ENCODE data around the gene CNBP. TPM values are rescaled to one million over a fixed set of nuclear protein-coding genes. Genes with fewer than 3 reads are reported as not detected.
"Not testable (repeated sequence)": the region's sequence is repeated elsewhere in the genome, so short reads cannot be mapped to it uniquely, and the experiment has no call there.

Gene CNBP
- total and polyA plus RNA-seq, 2 of the 4 experiments (the other 2 are of a cell fraction) = 217 to 223 TPM

DNA sequence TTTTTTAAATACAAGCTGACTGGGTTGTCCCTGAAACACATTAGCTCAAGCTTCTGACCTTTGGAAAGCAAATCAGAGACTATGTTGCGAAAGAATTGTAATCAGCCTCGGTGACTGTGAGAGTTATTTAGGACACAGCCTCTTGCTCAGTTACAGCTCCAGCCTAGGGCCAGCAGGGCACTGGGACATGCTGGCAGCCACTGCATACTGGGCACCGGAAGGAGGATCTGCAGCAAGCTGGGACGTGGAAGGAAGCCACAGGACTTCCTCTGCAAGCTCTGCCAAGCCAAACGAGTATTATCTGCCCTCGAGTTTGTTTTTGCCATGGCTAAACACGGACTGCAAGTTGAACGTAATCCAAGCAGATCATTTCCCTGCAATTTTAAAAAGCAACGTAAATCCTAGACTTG is 41.3 kb upstream of the CNBP start:
- intact Hi-C loops (cut with micrococcal nuclease) = loop anchor here (5.0 kb wide), 1 partner anchor 43 kb away; the partner anchor contains the start of gene CNBP
- Histone ChIP-seq H3K18ac (ENCODE audit: low read depth, low read length) (peak overlapping the region; percentile 60; the same call in 1 of the 2 replicates), H2BK20ac (ENCODE audit: low read depth, low read length) (peak overlapping the region; percentile 30), H3K4me3 (ENCODE audit: insufficient read depth, low read depth, low read length) (peak overlapping the region; percentile 2; the same call in 1 of the 2 replicates), H4K5ac (ENCODE audit: low read depth, low read length) (peak overlapping the region; percentile 41), H2AFZ (replicated peaks; ENCODE audit: low read length, poor library complexity) (peak overlapping the region; percentile 91), H2AK5ac (ENCODE audit: low read depth, low read length) (no peak overlapping the region), H3K9ac (ENCODE audit: low read depth, low read length) (peak overlapping the region; percentile 12), H2BK15ac (ENCODE audit: low read depth, low read length) (peak overlapping the region; percentile 16; the same call in 2 of the 3 replicates), H3K36me3 (ENCODE audit: control insufficient read depth, insufficient read depth, low read length) (no peaks in the 10 kb centered on the region), H3K56ac (ENCODE audit: extremely low read depth, insufficient read depth, low read length) (peak overlapping the region; percentile 14; the same call in 1 of the 2 replicates), H4K8ac (ENCODE audit: low read depth in 2 of 2, low read length in 2 of 2) (peak overlapping the region; percentile 5 to 89; a peak in 3 of 4 replicates), H3K4me2 (ENCODE audit: low read depth, low read length) (peak overlapping the region; percentile 33), H3K9me1 (ENCODE audit: insufficient read depth, low read length) (peaks cover 22% of the 10 kb centered on the region), H3K4ac (ENCODE audit: low read depth, low read length) (peak overlapping the region; percentile 65), H3K9me3 (ENCODE audit: control insufficient read depth, insufficient read depth, low read length) (no peaks in the 10 kb centered on the region), H4K20me1 (ENCODE audit: insufficient read depth, low read length) (no peaks in the 10 kb centered on the region), H3K27me3 (ENCODE audit: control insufficient read depth, insufficient read depth, low read length) (no peaks in the 10 kb centered on the region), H2BK120ac (ENCODE audit: low read depth, low read length) (peak overlapping the region; percentile 75), H3K27ac (ENCODE audit: insufficient read depth, low read length) (peak overlapping the region; percentile 39), H2AK9ac (replicated peaks; ENCODE audit: low read depth, low read length, poor library complexity) (peak overlapping the region; percentile 49), H3K4me1 (ENCODE audit: control insufficient read depth, insufficient read depth, low read length) (peaks cover 17% of the 10 kb centered on the region), H3K79me1 (ENCODE audit: low read depth in 1 of 2, low read length in 2 of 2) (peaks cover 0 to 7% of the 10 kb centered on the region in 2 experiments; a peak in 2 of 4 replicates), H4K91ac (ENCODE audit: insufficient read depth, low read depth, low read length) (peak overlapping the region; percentile 87), H2BK5ac (ENCODE audit: low read depth, low read length, poor library complexity, severe bottlenecking) (peak overlapping the region; percentile 69), H3K14ac (replicated peaks; ENCODE audit: low read depth, low read length) (peak overlapping the region; percentile 35), H3K23ac (ENCODE audit: low read depth, low read length) (peak overlapping the region; percentile 11)
- peak; percentile 68 for ATAC-seq (ENCODE audit: low read depth)
- ChIA-PET CTCF (interaction anchor here (0.9 to 1.3 kb wide), 3 partner anchors 21 to 62 kb away, joined by 3 to 4 read pairs (median 4); no protein-coding TSS in a partner anchor), POLR2A (ENCODE audit: unreplicated experiment) (interaction anchor here (0.5 to 0.6 kb wide), 4 partner anchors 8 to 288 kb away, joined by 3 to 9 read pairs (median 4); no protein-coding TSS in a partner anchor)
- in situ Hi-C loops (cut with MboI; ENCODE audit: low sequenced_read_pairs) = no loop called here
- no peak for TF ChIP-seq NFE2L2 (IDR thresholded peaks at IDR 0.05; ENCODE audit: low read depth, low read length)
- peak; percentile 97 for TF ChIP-seq CEBPB (IDR thresholded peaks at IDR 0.05; ENCODE audit: low read depth, low read length)
- DNase-seq = peak; percentile 69
- WGBS, 2 experiments (ENCODE audit: extremely low coverage in 2 of 2, insufficient read length in 1 of 2) = 13% methylated on average over 5 of the region's 9 CpGs; no CpG with 5 or more reads in 1 of the 2 experiments
- BruUV-seq (replicated peaks) = no TSS peak
- dilution Hi-C loops (cut with HindIII; ENCODE audit: low sequenced_read_pairs, unreplicated experiment) = no loop called here

DNA sequence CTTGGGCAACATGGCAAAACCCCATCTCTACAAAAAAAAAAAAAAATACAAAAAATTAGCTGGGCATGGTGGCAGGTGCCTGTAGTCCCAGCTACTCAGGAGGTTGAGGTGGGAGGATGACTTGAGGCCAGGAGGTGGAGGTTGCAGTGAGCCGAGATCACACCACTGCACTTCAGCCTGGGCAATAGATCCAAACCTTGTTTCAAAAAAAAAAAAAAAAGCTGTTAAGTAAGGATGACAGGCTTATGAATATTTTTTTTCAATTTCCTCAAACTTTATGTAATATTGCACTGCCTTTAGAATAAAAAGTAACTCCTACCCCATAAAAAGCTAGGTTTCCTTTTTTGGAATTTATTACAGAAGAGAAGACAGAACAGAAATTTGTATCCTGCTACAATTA is 40.7 kb upstream of the CNBP start:
- H3K14ac ChIP-seq (replicated peaks; ENCODE audit: low read depth, low read length); H2BK15ac ChIP-seq (ENCODE audit: low read depth, low read length); H3K18ac ChIP-seq (ENCODE audit: low read depth, low read length); H4K5ac ChIP-seq (ENCODE audit: low read depth, low read length); ATAC-seq (ENCODE audit: low read depth); H4K91ac ChIP-seq (ENCODE audit: insufficient read depth, low read depth, low read length); H3K9me3 ChIP-seq (ENCODE audit: control insufficient read depth, insufficient read depth, low read length); H3K23ac ChIP-seq (ENCODE audit: low read depth, low read length); dilution Hi-C loops (cut with HindIII; ENCODE audit: low sequenced_read_pairs, unreplicated experiment); H3K9ac ChIP-seq (ENCODE audit: low read depth, low read length); intact Hi-C loops (cut with micrococcal nuclease); H3K56ac ChIP-seq (ENCODE audit: extremely low read depth, insufficient read depth, low read length); H4K8ac ChIP-seq (ENCODE audit: low read depth in 2 of 2, low read length in 2 of 2); BruUV-seq (replicated peaks); H4K20me1 ChIP-seq (ENCODE audit: insufficient read depth, low read length); DNase-seq; H3K4ac ChIP-seq (ENCODE audit: low read depth, low read length); H3K79me1 ChIP-seq (ENCODE audit: low read depth in 1 of 2, low read length in 2 of 2); H3K4me3 ChIP-seq (ENCODE audit: insufficient read depth, low read depth, low read length); H2BK20ac ChIP-seq (ENCODE audit: low read depth, low read length); H2AK9ac ChIP-seq (replicated peaks; ENCODE audit: low read depth, low read length, poor library complexity); in situ Hi-C loops (cut with MboI; ENCODE audit: low sequenced_read_pairs); H3K27me3 ChIP-seq (ENCODE audit: control insufficient read depth, insufficient read depth, low read length); H2AFZ ChIP-seq (replicated peaks; ENCODE audit: low read length, poor library complexity); H3K36me3 ChIP-seq (ENCODE audit: control insufficient read depth, insufficient read depth, low read length); H2AK5ac ChIP-seq (ENCODE audit: low read depth, low read length); H3K27ac ChIP-seq (ENCODE audit: insufficient read depth, low read length): not testable (repeated sequence)
- peaks cover 15% of the 10 kb centered on the region for H3K4me1 ChIP-seq (ENCODE audit: control insufficient read depth, insufficient read depth, low read length)
- peak overlapping the region; percentile 75; the same call in 1 of the 2 replicates for H2BK120ac ChIP-seq (ENCODE audit: low read depth, low read length)
- peaks cover 19% of the 10 kb centered on the region for H3K9me1 ChIP-seq (ENCODE audit: insufficient read depth, low read length)
- H2BK5ac ChIP-seq (ENCODE audit: low read depth, low read length, poor library complexity, severe bottlenecking) = peak overlapping the region; percentile 69
- WGBS, 2 experiments (ENCODE audit: extremely low coverage in 2 of 2, insufficient read length in 1 of 2) = no CpG with 5 or more reads among the region's 1 CpG
- ChIA-PET POLR2A (ENCODE audit: unreplicated experiment) (interaction anchor here (0.6 kb wide), 3 partner anchors 8 to 287 kb away, joined by 3 to 9 read pairs (median 5); no protein-coding TSS in a partner anchor), CTCF (interaction anchor here (0.9 to 1.2 kb wide), 2 partner anchors 31 to 62 kb away, joined by 3 to 4 read pairs; no protein-coding TSS in a partner anchor)
- H3K4me2 ChIP-seq (ENCODE audit: low read depth, low read length) = 0 out of 2 replicates have a peak overlapping the region, but pooled peaks have one; percentile 11
